Endothelial cell of umbilical vein (primary cell): ENCODE measurements around the gene BRD1. TPM values are rescaled to one million over a fixed set of nuclear protein-coding genes. Genes with fewer than 3 reads are reported as not detected.

ENCODE experiments used
- BruUV-seq: library from RNA; stranded (reverse); fragments of 400-500 nt; replicated peaks from 2 replicates; lab custom pipeline; 2021; lab: Mats Ljungman, UMichigan
- CTCF ChIA-PET: fragments of 300-600, 350-600 bp; sonication (Branson Sonifier 250); formaldehyde crosslinking; loops from one replicate; lab custom pipeline; 2021; ENCODE audit warnings: antibody characterized with exemption, inconsistent platforms; lab: Charles Lee
- POLR2A ChIA-PET: fragments of 300-600, 350-600 bp; sonication (Branson Sonifier 250); formaldehyde crosslinking; loops from one replicate; lab custom pipeline; 2021; ENCODE audit warnings: antibody characterized with exemption, inconsistent platforms; lab: Charles Lee
- DNase-seq: peaks from one replicate; pipeline ENCODE4 v3.0.0-alpha.2; 2011; ENCODE audit warnings: low read depth, low spot score
- FAIRE-seq: peaks from 2 replicates; lab custom pipeline; 2011; peaks lifted over from hg19 to GRCh38; lab: Jason Lieb, UNC
- H2AFZ ChIP-seq: 2 replicates; pipeline ENCODE4 v1.6.0; 2012; ENCODE audit warnings: low read depth, low read length, control low read depth, inconsistent platforms
- H3K27ac ChIP-seq: 2 replicates; pipeline ENCODE4 v1.5.1; 2011; ENCODE audit warnings: low read depth, mild to moderate bottlenecking, control low read depth, low read length, moderate library complexity; ENCODE audit not compliant: insufficient read depth
- H3K27me3 ChIP-seq, 2 experiments: 2 replicates each; pipeline versions ENCODE4 v1.6.0 to v1.6.1; 2011; ENCODE audit warnings: low read length in 2 of 2, mixed read lengths in 1 of 2; ENCODE audit not compliant: control insufficient read depth in 2 of 2, insufficient read depth in 2 of 2
- H3K36me3 ChIP-seq, 2 experiments: 2 replicates in 1 of 2; 3 replicates in 1 of 2; pipeline ENCODE4 v1.5.1; 2011; ENCODE audit warnings: low read length in 2 of 2, mild to moderate bottlenecking in 1 of 2, moderate library complexity in 1 of 2; ENCODE audit not compliant: control insufficient read depth in 2 of 2, insufficient read depth in 2 of 2; ENCODE audit errors: extremely low read depth in 1 of 2
- H3K4me1 ChIP-seq: 3 replicates; pipeline ENCODE4 v1.5.1; 2011; ENCODE audit warnings: mild to moderate bottlenecking, low read length; ENCODE audit not compliant: control insufficient read depth, insufficient read depth; ENCODE audit errors: extremely low read depth
- H3K4me2 ChIP-seq: 2 replicates; pipeline ENCODE4 v1.6.1; 2011; ENCODE audit warnings: low read length, control low read depth, mixed read lengths; ENCODE audit not compliant: insufficient read depth
- H3K4me3 ChIP-seq, 3 experiments: fragments of 200-600 bp in 1 of 3; sonication (generic), shearing (Covaris generic) in 1 of 3; replicated peaks in 1 of 3; 2 replicates each; pipeline ENCODE4 v1.5.1; 2011 to 2016; ENCODE audit warnings: control low read depth in 3 of 3, low read length in 3 of 3, mild to moderate bottlenecking in 2 of 3, inconsistent platforms in 1 of 3, low read depth in 1 of 3, moderate library complexity in 1 of 3; ENCODE audit not compliant: insufficient read depth in 1 of 3
- H3K79me2 ChIP-seq: 2 replicates; pipeline ENCODE4 v1.6.0; 2012; ENCODE audit warnings: low read length, inconsistent platforms; ENCODE audit not compliant: control insufficient read depth, insufficient read depth
- H3K9ac ChIP-seq: replicated peaks from 2 replicates; pipeline ENCODE3; 2011; ENCODE audit warnings: low read length, control low read depth; ENCODE audit not compliant: insufficient read depth; ENCODE audit errors: extremely low read depth
- H3K9me1 ChIP-seq: replicated peaks from 3 replicates; pipeline ENCODE4 v1.6.0; 2011; ENCODE audit warnings: mild to moderate bottlenecking, low read length; ENCODE audit not compliant: control insufficient read depth, insufficient read depth; ENCODE audit errors: extremely low read depth
- H3K9me3 ChIP-seq: replicated peaks from 2 replicates; pipeline ENCODE4 v1.5.1; 2012; ENCODE audit warnings: low read length, inconsistent platforms; ENCODE audit not compliant: control insufficient read depth, insufficient read depth
- H4K20me1 ChIP-seq: replicated peaks from 2 replicates; pipeline ENCODE3; 2011; ENCODE audit warnings: mild to moderate bottlenecking, low read length; ENCODE audit not compliant: control insufficient read depth, insufficient read depth; ENCODE audit errors: extremely low read depth
- CTCF ChIP-seq, 2 donors: IDR thresholded peaks; 1 replicate in 1 of 2; 2 replicates in 1 of 2; pipeline ENCODE4 v1.5.1; 2011; ENCODE audit warnings: low read length in 2 of 2, mild to moderate bottlenecking in 2 of 2, moderate library complexity in 2 of 2, control low read depth in 1 of 2, inconsistent platforms in 1 of 2, low read depth in 1 of 2; ENCODE audit not compliant: insufficient read depth in 1 of 2; ENCODE audit errors: extremely low read depth in 1 of 2
- EZH2 ChIP-seq: IDR thresholded peaks from 2 replicates; pipeline ENCODE4 v1.6.1; 2012; ENCODE audit warnings: borderline replicate concordance, low read depth, mild to moderate bottlenecking, moderate library complexity, low read length, inconsistent platforms; ENCODE audit not compliant: severe bottlenecking
- FOS ChIP-seq: IDR thresholded peaks from 2 replicates; pipeline ENCODE4 v1.6.1; 2011; ENCODE audit warnings: mild to moderate bottlenecking, low read length, moderate library complexity, borderline replicate concordance; ENCODE audit not compliant: insufficient read depth
- GATA2 ChIP-seq: IDR thresholded peaks from 2 replicates; pipeline ENCODE4 v1.7.0; 2011; ENCODE audit warnings: low read depth, mild to moderate bottlenecking, moderate library complexity, mixed read lengths, low read length; ENCODE audit not compliant: insufficient read length, insufficient read depth
- JUN ChIP-seq: IDR thresholded peaks from 2 replicates; pipeline ENCODE4 v1.6.1; 2011; ENCODE audit warnings: borderline replicate concordance, low read depth; ENCODE audit not compliant: insufficient read length, insufficient read depth
- MAX ChIP-seq: IDR thresholded peaks from 2 replicates; pipeline ENCODE4 v1.6.1; 2011; ENCODE audit not compliant: insufficient read depth, insufficient read length
- MYC ChIP-seq: IDR thresholded peaks from one replicate; pipeline ENCODE4 v1.6.1; 2011; ENCODE audit warnings: mild to moderate bottlenecking, low read depth, low read length
- POLR2A ChIP-seq: IDR thresholded peaks from 2 replicates; pipeline ENCODE4 v1.6.1; 2012; ENCODE audit warnings: low read depth, mild to moderate bottlenecking, control low read depth, low read length
- POLR2AphosphoS5 ChIP-seq: IDR thresholded peaks from 2 replicates; pipeline ENCODE4 v1.6.1; 2012; ENCODE audit warnings: low read depth, mild to moderate bottlenecking, control low read depth, low read length, moderate library complexity; ENCODE audit not compliant: insufficient read depth
- dilution Hi-C: fragments of 300-500 bp; cut with MboI; formaldehyde crosslinking; loops from one replicate; pipeline ENCODE4 v1.15.0; 2019; ENCODE audit warnings: low sequenced_read_pairs; ENCODE audit not compliant: extremely low pct_ligation_motif_present
- intact Hi-C: fragments of 100-400 bp; cut with micrococcal nuclease; formaldehyde crosslinking; loops from one replicate; pipeline ENCODE4 v1.10.0; 2022
- polyA plus RNA-seq, 4 experiments: library from polyadenylated mRNA; depleted of rRNA in 3 of 4; stranded (reverse) in 3 of 4; unstranded in 1 of 4; fragments of >200 nt; gene quantifications; 2 replicates each; pipeline versions ENCODE4 v1.2.1 to v1.2.3, GENCODE V29; 2011 to 2012; ENCODE audit warnings: missing spikeins in 1 of 4
- total RNA-seq: library from RNA; stranded (reverse); gene quantifications from 2 replicates; pipeline ENCODE4 v1.2.3, GENCODE V29; 2021

Gene BRD1
- total and polyA plus RNA-seq, 2 donors (not counting 3 experiments of a cell fraction or from before 2014, with no cell fraction given), result 8.1 to 41.1 TPM

- Histone ChIP-seq H3K4me2 (no peak overlapping the region), H3K27ac (no peak overlapping the region), H3K4me3 (no peak overlapping the region), H3K27me3 (no peaks in the 10 kb centered on the region), H3K9me1 (no peaks in the 10 kb centered on the region), H3K9me3 (no peaks in the 10 kb centered on the region), H4K20me1 (peaks cover 22% of the 10 kb centered on the region), H3K79me2 (peaks cover 97% of the 10 kb centered on the region), H2AFZ (no peak overlapping the region), H3K9ac (no peak overlapping the region), H3K4me1 (peaks cover 3% of the 10 kb centered on the region), H3K36me3 (peaks cover 3 to 21% of the 10 kb centered on the region in 2 experiments)
- POLR2A ChIA-PET, result no interaction called here
- FAIRE-seq (peak; percentile 62), DNase-seq (no peak)
- BruUV-seq, result no TSS peak
- CTCF ChIA-PET, result no interaction called here
- dilution Hi-C loops (no loop called here), intact Hi-C loops (no loop called here)
- TF ChIP-seq GATA2, result no peak
- no peak for TF ChIP-seq POLR2AphosphoS5
- no peak for TF ChIP-seq FOS
- no peak for TF ChIP-seq EZH2
- TF ChIP-seq CTCF (IDR thresholded peaks at IDR 0.05; ENCODE audit: extremely low read depth in 1 of 2, insufficient read depth in 1 of 2, low read depth in 1 of 2, low read length in 2 of 2), result no peak
- TF ChIP-seq JUN, result no peak
- TF ChIP-seq MYC, result no peak
- TF ChIP-seq POLR2A, result no peak
- no peak for TF ChIP-seq MAX
These were observed 20.5 kb downstream of the BRD1 start for GRCh38 chr22:49807129-49807528.
